Measurements from ENCODE around the gene ZSCAN5A. TPM values are rescaled to one million over a fixed set of nuclear protein-coding genes. Genes with fewer than 3 reads are reported as not detected.
"Not testable (repeated sequence)": the region's sequence is repeated elsewhere in the genome, so short reads cannot be mapped to it uniquely, and the experiment has no call there.

Gene ZSCAN5A
- total RNA-seq, 1 donor from 2014 or later, result 8.9 TPM

DNA sequence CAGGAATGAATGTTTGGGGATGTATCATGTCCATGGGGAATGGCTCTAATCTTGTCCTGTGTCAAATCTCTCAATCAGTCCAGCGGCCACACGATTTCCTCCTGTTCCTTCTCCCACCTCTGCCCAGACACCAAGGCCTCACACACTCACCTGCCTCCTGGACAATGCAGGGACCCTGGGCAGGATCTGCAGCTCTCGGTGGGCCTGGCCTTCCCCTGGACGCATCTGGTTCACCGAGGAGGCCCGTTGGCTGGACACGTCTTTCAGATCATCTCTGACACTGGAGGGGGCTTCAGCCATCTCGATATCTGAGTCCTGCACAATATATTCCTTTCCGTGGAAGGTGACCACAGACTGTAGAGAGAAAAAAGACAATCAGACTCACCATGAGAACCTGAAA, 91.2 kb downstream of the ZSCAN5A start:
- Mint-ChIP-seq H3K27ac (ENCODE audit: unreplicated experiment) (no peak overlapping the region), H3K27me3 (ENCODE audit: unreplicated experiment) (no peaks in the 10 kb centered on the region), H3K4me1 (ENCODE audit: unreplicated experiment) (no peaks in the 10 kb centered on the region), H3K9me3 (ENCODE audit: unreplicated experiment) (no peaks in the 10 kb centered on the region), H3K36me3 (ENCODE audit: unreplicated experiment) (peaks cover 14% of the 10 kb centered on the region), H3K4me3 (ENCODE audit: unreplicated experiment) (no peak overlapping the region)
- no peak for TF ChIP-seq CTCF (IDR thresholded peaks at IDR 0.05)
- DNase-seq (ENCODE audit: extremely low spot score, unreplicated experiment), result no peak

- DNase-seq (ENCODE audit: extremely low spot score, unreplicated experiment), result no peak
- no peak for TF ChIP-seq CTCF (IDR thresholded peaks at IDR 0.05)
- no peak overlapping the region for H3K27ac Mint-ChIP-seq (ENCODE audit: unreplicated experiment)
- H3K9me3 Mint-ChIP-seq (ENCODE audit: unreplicated experiment), result no peaks in the 10 kb centered on the region
- H3K27me3 Mint-ChIP-seq (ENCODE audit: unreplicated experiment), result no peaks in the 10 kb centered on the region
- no peaks in the 10 kb centered on the region for H3K4me1 Mint-ChIP-seq (ENCODE audit: unreplicated experiment)
- H3K4me3 Mint-ChIP-seq (ENCODE audit: unreplicated experiment), result no peak overlapping the region
- H3K36me3 Mint-ChIP-seq (ENCODE audit: unreplicated experiment), result peaks cover 14% of the 10 kb centered on the region
These were observed 91.7 kb downstream of the ZSCAN5A start for GRCh38 chr19:56222901-56223300.

GRCh38 chr19:56221851-56222250, 92.8 kb downstream of the ZSCAN5A start:
- no peak for TF ChIP-seq CTCF (IDR thresholded peaks at IDR 0.05)
- H3K36me3 Mint-ChIP-seq (ENCODE audit: unreplicated experiment), result peaks cover 14% of the 10 kb centered on the region
- H3K4me3 Mint-ChIP-seq (ENCODE audit: unreplicated experiment), result no peak overlapping the region
- no peaks in the 10 kb centered on the region for H3K4me1 Mint-ChIP-seq (ENCODE audit: unreplicated experiment)
- no peak for DNase-seq (ENCODE audit: extremely low spot score, unreplicated experiment)
- no peaks in the 10 kb centered on the region for H3K9me3 Mint-ChIP-seq (ENCODE audit: unreplicated experiment)
- H3K27ac Mint-ChIP-seq (ENCODE audit: unreplicated experiment), result no peak overlapping the region
- no peaks in the 10 kb centered on the region for H3K27me3 Mint-ChIP-seq (ENCODE audit: unreplicated experiment)

DNA sequence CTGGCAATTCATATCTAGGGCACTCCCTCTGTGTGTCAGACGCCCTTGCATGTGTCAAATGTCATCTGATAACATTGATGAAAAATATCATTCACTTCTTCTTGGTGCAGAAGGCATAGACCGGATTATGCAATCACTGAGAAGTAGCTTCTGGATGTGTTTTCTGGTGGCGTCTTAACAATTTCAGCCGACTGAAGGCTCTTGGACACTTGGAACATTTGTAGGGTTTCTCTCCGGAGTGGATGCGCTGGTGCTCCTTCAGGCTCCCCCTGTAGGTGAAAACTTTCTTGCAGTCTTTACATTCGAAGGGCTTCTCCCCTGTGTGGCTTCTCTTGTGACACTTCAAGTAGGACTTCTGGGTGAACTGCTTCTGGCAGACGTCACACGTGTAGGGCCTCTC, 93.2 kb downstream of the ZSCAN5A start:
- not testable (repeated sequence) for H3K9me3 Mint-ChIP-seq (ENCODE audit: unreplicated experiment); H3K4me1 Mint-ChIP-seq (ENCODE audit: unreplicated experiment); H3K4me3 Mint-ChIP-seq (ENCODE audit: unreplicated experiment); DNase-seq (ENCODE audit: extremely low spot score, unreplicated experiment); H3K27ac Mint-ChIP-seq (ENCODE audit: unreplicated experiment); H3K27me3 Mint-ChIP-seq (ENCODE audit: unreplicated experiment)
- peaks cover 14% of the 10 kb centered on the region for H3K36me3 Mint-ChIP-seq (ENCODE audit: unreplicated experiment)

DNA sequence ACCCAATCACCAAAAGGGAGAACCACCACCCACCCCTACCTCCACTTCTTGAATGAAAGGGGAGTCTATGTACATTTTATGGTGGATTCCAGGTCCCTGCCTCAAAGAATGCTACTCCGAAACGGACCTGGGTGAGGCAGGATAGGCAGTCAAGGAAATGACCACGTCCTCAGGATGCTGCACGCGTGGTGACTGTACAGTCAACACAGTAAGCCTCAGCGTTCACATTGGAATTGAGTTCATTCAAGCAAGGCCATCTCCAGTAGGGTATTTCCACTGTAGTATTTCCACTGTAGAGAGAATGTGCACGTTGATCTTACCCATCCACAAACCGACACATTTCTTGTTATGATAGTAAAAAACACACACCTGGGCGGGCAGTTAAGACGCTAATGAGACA, 95.7 kb downstream of the ZSCAN5A start:
- peaks cover 14% of the 10 kb centered on the region for H3K36me3 Mint-ChIP-seq (ENCODE audit: unreplicated experiment)
- no peak for TF ChIP-seq CTCF (IDR thresholded peaks at IDR 0.05)

More for the DNA sequence above, 95.7 kb downstream of the ZSCAN5A start:
- no peak for DNase-seq (ENCODE audit: extremely low spot score, unreplicated experiment)
- H3K4me1 Mint-ChIP-seq (ENCODE audit: unreplicated experiment), result no peaks in the 10 kb centered on the region
- H3K27ac Mint-ChIP-seq (ENCODE audit: unreplicated experiment), result no peak overlapping the region
- no peaks in the 10 kb centered on the region for H3K27me3 Mint-ChIP-seq (ENCODE audit: unreplicated experiment)
- H3K4me3 Mint-ChIP-seq (ENCODE audit: unreplicated experiment), result no peak overlapping the region
- H3K9me3 Mint-ChIP-seq (ENCODE audit: unreplicated experiment), result no peaks in the 10 kb centered on the region
